HG03521 (cell line): ENCODE measurements around the gene SFSWAP.
A peak's percentile ranks its signal among the peaks of the same experiment; 100 is the strongest.
"Not testable (repeated sequence)": the region's sequence is repeated elsewhere in the genome, so short reads cannot be mapped to it uniquely, and the experiment has no call there.

Experiments used
- ATAC-seq: cut with Tn5 transposase; IDR thresholded peaks from one replicate; pipeline ENCODE4 v1.9.1; 2021; ENCODE audit warnings: mild to moderate bottlenecking, moderate library complexity; ENCODE audit not compliant: unreplicated experiment

The SFSWAP gene

GRCh38 chr12:131801254-131801866 is 90.5 kb downstream of the SFSWAP start:
- no peak for ATAC-seq

- no peak for ATAC-seq
These were observed 93.2 kb downstream of the SFSWAP start for GRCh38 chr12:131803961-131804521.

GRCh38 chr12:131805421-131805820 is 94.5 kb downstream of the SFSWAP start:
- no peak for ATAC-seq

- ATAC-seq: no peak
These were observed 95.8 kb downstream of the SFSWAP start for GRCh38 chr12:131806674-131807073.

- ATAC-seq: no peak
These were observed 98.0 kb downstream of the SFSWAP start for GRCh38 chr12:131808744-131809371.

GRCh38 chr12:131809476-131810254 is 98.8 kb downstream of the SFSWAP start:
- not testable (repeated sequence) for ATAC-seq

- ATAC-seq: no peak
These were observed 99.8 kb downstream of the SFSWAP start for GRCh38 chr12:131810726-131811125.

GRCh38 chr12:131815131-131815530 is 104.2 kb downstream of the SFSWAP start:
- ATAC-seq: no peak

GRCh38 chr12:131816495-131816894 is 105.6 kb downstream of the SFSWAP start:
- no peak for ATAC-seq

- ATAC-seq: no peak
These were observed 106.4 kb downstream of the SFSWAP start for GRCh38 chr12:131817241-131817640.

GRCh38 chr12:131818821-131819585 is 108.1 kb downstream of the SFSWAP start:
- no peak for ATAC-seq

GRCh38 chr12:131824450-131824849 is 113.6 kb downstream of the SFSWAP start:
- no peak for ATAC-seq

- ATAC-seq: no peak
These were observed 114.4 kb downstream of the SFSWAP start for GRCh38 chr12:131825146-131825892.

GRCh38 chr12:131826097-131826928 is 115.4 kb downstream of the SFSWAP start:
- ATAC-seq: no peak

- ATAC-seq: peak; percentile 47
These were observed 117.2 kb downstream of the SFSWAP start, which contains the start of gene MMP17 for GRCh38 chr12:131827961-131828534. Gene MMP17, plus strand, starts transcription at chr12:131828393. Its CDS starts 102 bp downstream, at chr12:131828495.

GRCh38 chr12:131828671-131829355 is 117.9 kb downstream of the SFSWAP start:
- ATAC-seq: no peak

- ATAC-seq: no peak
These were observed 118.5 kb downstream of the SFSWAP start for GRCh38 chr12:131829356-131829747.

GRCh38 chr12:131829791-131830334 is 119.0 kb downstream of the SFSWAP start:
- ATAC-seq: no peak
